Motor neuron (in vitro differentiated cells): Measurements from ENCODE around the gene POMC. TPM values are rescaled to one million over a fixed set of nuclear protein-coding genes. Genes with fewer than 3 reads are reported as not detected.

ENCODE experiments used
- ATAC-seq, 8 experiments: fragments of 200-7000 bp; cut with Tn5 transposase; replicated peaks in 6 of 8; 2 replicates each; pipeline ENCODE4 v1.8.0; 2021; ENCODE audit warnings: mild to moderate bottlenecking in 8 of 8, moderate library complexity in 8 of 8
- H3K27ac ChIP-seq, 2 donors: fragments of 250-450 bp; sonication (Bioruptor Pico); 2 replicates each; pipeline ENCODE4 v1.9.0; 2021; ENCODE audit warnings: antibody characterized with exemption in 2 of 2, mild to moderate bottlenecking in 2 of 2, moderate library complexity in 1 of 2
- H3K4me1 ChIP-seq, 2 donors: fragments of 250-450 bp; sonication (Bioruptor Pico); replicated peaks in 1 of 2; 2 replicates each; pipeline ENCODE4 v1.6.1; 2021; ENCODE audit warnings: antibody characterized with exemption in 2 of 2, mild to moderate bottlenecking in 2 of 2, moderate library complexity in 1 of 2
- H3K4me3 ChIP-seq, 5 donors: fragments of 250-450 bp; sonication (Bioruptor Pico); 2 replicates each; pipeline ENCODE4 v1.9.0; 2021; ENCODE audit warnings: antibody characterized with exemption in 5 of 5, mild to moderate bottlenecking in 5 of 5, moderate library complexity in 4 of 5
- WGBS, 10 experiments: fragments of 450-650 bp; shearing (Covaris generic); methylation state at CpG; one replicate each; pipeline ENCODE4 v1.0.0; 2022; 5-methylcytosine and 5-hydroxymethylcytosine counted together
- in situ Hi-C, 9 experiments: fragments of 400-800 bp; cut with MboI; loops; one replicate each; pipeline ENCODE4 v1.15.0; 2021; ENCODE audit warnings: low sequenced_read_pairs in 9 of 9, low pct_unique_long_range_greater_than_20kb in 2 of 9; ENCODE audit not compliant: unreplicated experiment in 9 of 9
- total RNA-seq, 8 experiments: library from RNA; unstranded; fragments of 300-600 nt; gene quantifications; 2 replicates each; pipeline versions ENCODE4 v1.2.3 to v1.2.4, GENCODE V29; 2022

Gene POMC
- total RNA-seq, 8 experiments from 2014 or later: 0.13 to 3.2 (median 0.51) TPM; not detected in 4

DNA sequence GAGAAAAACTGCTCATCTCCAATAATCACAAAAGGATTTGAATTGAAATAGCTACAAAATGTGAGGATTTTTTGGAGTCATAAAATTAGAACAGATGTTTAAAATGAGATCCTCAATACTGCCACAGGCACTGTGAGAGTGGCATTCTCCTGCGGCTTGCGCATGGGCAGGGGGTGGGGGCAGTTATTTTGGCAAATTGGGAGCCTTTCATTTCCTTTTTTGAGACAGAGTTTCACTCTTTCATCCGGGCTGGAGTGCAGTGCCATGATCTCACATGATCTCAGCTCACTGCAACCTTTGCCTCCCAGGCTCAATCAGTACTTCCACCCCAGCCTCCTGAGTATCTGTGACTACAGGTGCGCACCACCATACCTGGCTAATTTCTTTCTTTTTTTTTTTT is 42.4 kb downstream of the POMC start:
- no peak overlapping the region for H3K27ac ChIP-seq
- peaks cover 0 to 2% of the 10 kb centered on the region in 2 donors for H3K4me1 ChIP-seq
- in situ Hi-C loops: loop anchor here in 3 of 9 experiments (10.0 to 25.0 kb wide), 3 partner anchors 139 to 714 kb away; partner anchors contain the start of gene DNAJC27 (in 1 of the 3)
- 80 to 100% (median 89%) methylated on average over 1 to 4 of the region's 4 CpGs; no CpG with 5 or more reads in 2 of the 10 experiments for whole genome bisulfite sequencing, 10 experiments
- ATAC-seq: no peak
- H3K4me3 ChIP-seq: no peak overlapping the region

DNA sequence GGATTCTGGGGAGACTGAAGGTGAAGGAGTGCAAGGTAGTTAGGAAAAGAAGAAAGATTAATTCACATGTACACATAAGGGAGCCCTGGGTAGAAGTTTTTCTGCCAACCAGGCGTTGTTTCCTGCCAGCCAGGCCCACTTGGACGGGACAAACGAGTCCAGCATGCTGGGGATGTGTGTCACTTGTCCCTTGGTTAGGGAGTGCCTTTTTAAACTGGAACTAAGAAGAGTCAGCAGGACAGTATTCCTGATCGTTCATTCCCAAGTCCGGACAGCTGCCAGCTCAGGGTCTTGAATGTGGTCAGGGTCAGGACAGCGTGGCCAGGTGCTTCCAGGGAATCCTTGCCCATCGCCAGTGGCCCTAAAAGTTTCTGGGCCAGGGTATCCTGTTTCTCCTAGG is 43.2 kb downstream of the POMC start:
- H3K27ac ChIP-seq: no peak overlapping the region
- in situ Hi-C loops: loop anchor here in 3 of 9 experiments (10.0 to 25.0 kb wide), 3 partner anchors 138 to 713 kb away; partner anchors contain the start of gene DNAJC27 (in 1 of the 3)
- H3K4me3 ChIP-seq: no peak overlapping the region
- ATAC-seq: no peak
- 80 to 100% (median 93%) methylated on average over 1 to 5 of the region's 7 CpGs; no CpG with 5 or more reads in 5 of the 10 experiments for WGBS, 10 experiments
- peaks cover 0 to 2% of the 10 kb centered on the region in 2 donors for H3K4me1 ChIP-seq

DNA sequence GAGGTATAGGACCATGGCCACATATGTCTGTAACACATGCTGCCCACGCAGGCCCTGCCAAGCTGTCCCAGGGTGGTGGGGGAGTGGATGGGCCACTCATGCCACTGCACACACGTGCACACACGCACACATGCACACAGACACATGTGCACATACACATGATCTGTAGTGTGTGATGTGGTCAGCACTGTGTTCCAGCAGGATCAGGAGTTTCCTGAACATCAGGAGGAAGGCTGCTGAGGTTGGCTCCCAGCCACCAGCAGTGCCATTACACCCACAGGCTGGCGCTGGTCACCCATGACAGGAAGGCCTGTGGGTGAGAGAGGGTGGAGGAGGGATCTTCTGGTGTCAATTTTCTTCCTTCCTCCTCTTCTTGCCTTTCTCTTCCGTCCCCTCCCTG is 44.7 kb downstream of the POMC start:
- Histone ChIP-seq H3K4me3 (no peak overlapping the region), H3K4me1 (no peaks in the 10 kb centered on the region), H3K27ac (no peak overlapping the region)
- no peak for ATAC-seq
- 82 to 100% (median 92%) methylated on average over 1 to 2 of the region's 5 CpGs; no CpG with 5 or more reads in 7 of the 10 experiments for WGBS, 10 experiments
- in situ Hi-C loops: loop anchor here in 2 of 9 experiments (10.0 to 25.0 kb wide), 2 partner anchors 136 to 149 kb away; partner anchors contain the start of gene DNAJC27 (in 1 of the 2)

DNA sequence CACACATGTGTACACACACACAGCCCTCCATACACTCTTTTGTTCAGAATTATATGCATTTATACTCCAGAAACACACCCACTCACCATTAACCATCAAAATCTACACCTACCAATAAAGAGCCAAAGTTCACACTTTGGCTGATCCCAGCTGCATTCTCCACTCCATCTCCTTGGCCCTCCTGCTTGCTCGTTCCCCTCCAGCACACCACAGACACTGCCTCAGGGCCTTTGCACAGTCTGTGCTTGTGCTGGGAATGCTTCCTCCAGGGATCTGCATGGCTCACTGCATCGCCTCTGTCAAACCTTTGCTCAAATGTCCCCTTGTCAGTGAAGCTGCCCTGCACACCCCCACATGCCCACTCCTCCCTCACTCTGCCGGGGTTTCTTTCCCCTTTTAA is 46.0 kb downstream of the POMC start:
- 75 to 100% (median 100%) methylated on average over 1 to 2 of the region's 3 CpGs; no CpG with 5 or more reads in 2 of the 10 experiments for WGBS, 10 experiments
- in situ Hi-C loops: loop anchor here in 2 of 9 experiments (10.0 to 25.0 kb wide), 2 partner anchors 135 to 148 kb away; partner anchors contain the start of gene DNAJC27 (in 1 of the 2)
- ATAC-seq: no peak
- Histone ChIP-seq H3K4me1 (no peaks in the 10 kb centered on the region), H3K27ac (no peak overlapping the region), H3K4me3 (no peak overlapping the region)

DNA sequence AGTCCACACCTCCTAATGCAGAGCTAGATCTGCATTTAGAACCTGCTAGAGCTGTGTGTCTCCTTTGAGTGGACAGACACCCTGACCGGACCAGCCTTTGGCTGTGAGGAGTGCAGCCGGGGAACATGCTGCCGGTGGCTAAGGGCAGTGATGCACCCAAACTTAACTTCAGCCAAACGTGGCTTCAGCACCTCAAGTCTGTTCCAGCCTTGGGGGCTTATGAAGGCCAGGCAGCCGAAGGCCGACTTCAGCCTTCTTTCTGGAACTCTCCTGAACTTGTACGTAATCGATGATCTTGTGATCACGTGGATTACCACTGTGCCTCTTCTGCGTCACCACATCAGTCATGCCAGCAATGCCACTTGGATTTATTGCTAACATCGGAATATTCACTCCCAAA is 49.1 kb downstream of the POMC start:
- in situ Hi-C loops: loop anchor here in 1 of 9 experiments (25.0 kb wide), 1 partner anchor 132 kb away; no protein-coding TSS in a partner anchor
- no peak overlapping the region for H3K27ac ChIP-seq
- no peak for ATAC-seq

DNA sequence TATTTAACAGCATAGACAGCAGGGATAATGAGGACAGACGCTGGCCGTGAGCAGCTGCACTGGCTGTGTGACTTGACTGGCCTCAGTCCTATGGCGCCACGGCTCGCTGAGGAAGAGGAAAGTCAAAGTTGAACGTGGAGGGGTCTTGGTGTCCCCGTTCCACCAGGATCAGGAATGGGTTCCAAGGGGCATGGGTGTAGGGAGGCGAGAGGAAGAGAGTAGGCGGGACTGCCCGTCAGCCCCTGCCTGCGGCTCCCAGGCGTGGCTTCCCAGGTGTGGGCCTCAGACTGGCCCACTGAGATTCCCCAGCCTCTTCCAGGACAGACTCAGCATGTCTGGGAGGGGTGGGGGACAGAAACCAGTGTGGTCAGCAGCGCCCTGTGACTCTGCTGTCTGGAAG is 51.4 kb downstream of the POMC start:
- H3K4me3 ChIP-seq: no peak overlapping the region
- WGBS, 10 experiments: 67 to 100% (median 92%) methylated on average over 1 to 5 of the region's 13 CpGs; no CpG with 5 or more reads in 5 of the 10 experiments
- H3K4me1 ChIP-seq: no peaks in the 10 kb centered on the region
- no peak for ATAC-seq
- in situ Hi-C loops: loop anchor here in 1 of 9 experiments (25.0 kb wide), 1 partner anchor 130 kb away; no protein-coding TSS in a partner anchor
- H3K27ac ChIP-seq: no peak overlapping the region

More for the DNA sequence above, 49.1 kb downstream of the POMC start:
- 42 to 100% (median 90%) methylated on average over 1 to 8 of the region's 11 CpGs; no CpG with 5 or more reads in 1 of the 10 experiments for WGBS, 10 experiments
- Histone ChIP-seq H3K4me3 (no peak overlapping the region), H3K4me1 (no peaks in the 10 kb centered on the region)

DNA sequence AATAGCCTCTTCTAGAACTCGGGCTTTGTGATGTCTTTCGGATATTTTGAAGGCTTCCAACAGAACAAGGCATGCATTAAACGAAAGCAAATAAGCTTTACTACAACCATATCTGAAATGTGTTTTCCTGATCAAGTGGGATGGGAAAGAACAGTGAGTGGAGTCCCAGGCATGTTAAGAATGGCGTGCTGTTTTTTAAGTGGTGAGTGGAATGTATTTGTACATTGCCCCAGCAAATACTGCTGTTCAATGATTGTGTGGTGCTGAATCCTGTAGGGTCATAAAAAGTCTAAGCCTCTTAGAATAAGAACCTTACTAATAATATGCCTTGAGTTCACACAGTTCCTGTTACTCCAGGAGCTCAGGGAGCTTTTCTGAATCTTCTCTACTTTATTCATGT is 52.5 kb downstream of the POMC start:
- Histone ChIP-seq H3K4me3 (no peak overlapping the region), H3K27ac (no peak overlapping the region), H3K4me1 (no peaks in the 10 kb centered on the region)
- WGBS, 10 experiments: 58 to 100% (median 86%) methylated on average over 1 to 4 of the region's 4 CpGs; no CpG with 5 or more reads in 1 of the 10 experiments
- no peak for ATAC-seq
- in situ Hi-C loops: loop anchor here in 1 of 9 experiments (25.0 kb wide), 1 partner anchor 129 kb away; no protein-coding TSS in a partner anchor

DNA sequence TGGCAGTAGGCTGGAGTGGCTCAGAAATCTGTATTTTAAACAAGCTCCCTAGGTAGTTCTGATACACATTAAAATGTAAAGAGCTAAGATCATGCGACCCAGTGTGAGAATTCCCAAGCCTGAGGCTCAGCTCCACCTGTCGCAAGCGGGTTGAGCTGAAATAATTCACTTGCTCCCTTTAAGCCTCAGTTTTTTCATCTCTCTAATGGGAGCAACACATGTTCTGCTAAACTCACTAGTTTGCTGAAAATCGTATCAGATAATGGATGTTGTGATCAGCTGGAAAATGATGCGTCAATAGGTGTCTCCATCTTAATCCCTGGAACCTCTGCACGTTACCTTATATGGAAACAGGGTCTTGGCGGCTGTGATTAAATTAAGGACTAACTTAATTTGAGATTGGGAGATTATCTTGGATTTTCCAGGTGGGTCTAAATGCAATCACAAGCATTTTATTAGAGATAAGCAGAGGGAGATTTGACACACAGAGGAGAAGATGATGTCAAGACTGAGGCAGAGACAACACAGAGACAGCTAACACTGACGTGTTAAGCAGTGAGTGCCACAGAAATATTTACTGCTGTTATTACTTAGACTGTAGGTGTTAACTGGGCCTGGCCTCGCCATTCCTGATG is 53.0 kb downstream of the POMC start:
- H3K4me1 ChIP-seq: no peaks in the 10 kb centered on the region
- in situ Hi-C loops: loop anchor here in 1 of 9 experiments (25.0 kb wide), 1 partner anchor 128 kb away; no protein-coding TSS in a partner anchor
- no peak overlapping the region for H3K27ac ChIP-seq
- 80 to 100% (median 92%) methylated on average over 1 to 7 of the region's 9 CpGs for WGBS, 10 experiments
- no peak for ATAC-seq
- no peak overlapping the region for H3K4me3 ChIP-seq

DNA sequence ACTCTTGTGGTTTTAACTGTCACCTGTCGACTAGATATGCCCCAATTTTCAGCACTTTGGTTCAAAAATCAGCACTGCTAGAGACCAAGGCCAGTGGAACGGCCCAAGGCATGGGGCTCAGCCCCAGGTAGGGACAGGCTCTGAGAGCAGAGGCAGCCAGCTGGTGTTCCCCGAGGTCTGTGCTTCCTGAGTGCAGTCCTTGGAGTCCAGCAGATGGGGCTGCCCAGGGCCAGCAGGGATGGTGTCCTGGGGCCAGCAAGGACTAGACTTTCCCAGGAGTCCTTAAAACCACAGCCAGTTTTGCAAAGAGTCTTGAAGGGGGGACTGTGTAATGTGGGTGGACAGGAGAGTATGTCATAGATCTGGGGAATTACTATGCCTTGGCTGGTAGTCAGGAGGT is 56.3 kb downstream of the POMC start:
- Histone ChIP-seq H3K27ac (no peak overlapping the region), H3K4me3 (no peak overlapping the region), H3K4me1 (no peaks in the 10 kb centered on the region)
- in situ Hi-C loops: loop anchor here in 1 of 9 experiments (25.0 kb wide), 1 partner anchor 125 kb away; no protein-coding TSS in a partner anchor
- ATAC-seq: peak in 1 of 8 experiments; percentile 29
- WGBS, 10 experiments: 40 to 100% (median 60%) methylated on average over 1 of the region's 3 CpGs; no CpG with 5 or more reads in 7 of the 10 experiments

Other genes starting within 250 kb of the POMC start
- 10 to 100 TPM; 10.2 to 91.3 (median 20.6) TPM for gene ADCY3, start 248.3 kb downstream of the POMC start, total RNA-seq
- 10 to 100 TPM in 3 of 8 experiments, 1 to 10 TPM in 5; 5.2 to 12.5 (median 8.1) TPM for gene DNAJC27, start 196.6 kb downstream of the POMC start, total RNA-seq
- gene EFR3B, start 126.5 kb downstream of the POMC start, total RNA-seq: 10 to 100 TPM; 12.3 to 30.7 (median 21.1) TPM
- 10 to 100 TPM in 7 of 8 experiments, 1 to 10 TPM in 1; 3.9 to 42.0 (median 29.9) TPM for gene DNMT3A, start 173.3 kb upstream of the POMC start, total RNA-seq